Activated CD8-positive, alpha-beta T cell treated with anti-CD3 and anti-CD28 coated beads, Interleukin-2, amount 10 ng/mL, durations not matched to agents 7 days and 5 days (primary cell): ENCODE results near the gene SSC5D. TPM values are rescaled to one million over a fixed set of nuclear protein-coding genes. Genes with fewer than 3 reads are reported as not detected.
"Not testable (repeated sequence)": the region's sequence is repeated elsewhere in the genome, so short reads cannot be mapped to it uniquely, and the experiment has no call there.

Source experiments
- ATAC-seq: fragments of 150-1000 bp; cut with Tn5 transposase; one replicate; pipeline ENCODE4 v1.10.0; 2021; ENCODE audit warnings: moderate library complexity
- CTCF ChIA-PET: fragments of 350-600 bp; sonication (Branson Sonifier 250); formaldehyde crosslinking; loops from one replicate; lab custom pipeline; 2021; ENCODE audit warnings: antibody characterized with exemption; lab: Charles Lee
- POLR2A ChIA-PET: fragments of 350-600 bp; sonication (Branson Sonifier 250); formaldehyde crosslinking; loops from one replicate; lab custom pipeline; 2021; ENCODE audit warnings: antibody characterized with exemption; lab: Charles Lee
- DNase-seq: peaks from one replicate; pipeline ENCODE4 v3.0.0-alpha.2; 2020
- H3K27ac Mint-ChIP-seq: one replicate; pipeline ENCODE4 v1.8.0; 2021; ENCODE audit warnings: mild to moderate bottlenecking, mixed read lengths
- H3K27me3 Mint-ChIP-seq: one replicate; pipeline ENCODE4 v1.8.0; 2021; ENCODE audit warnings: low read depth, mixed read lengths
- H3K36me3 Mint-ChIP-seq: one replicate; pipeline ENCODE4 v1.8.0; 2021; ENCODE audit warnings: low read depth, mixed read lengths
- H3K4me1 Mint-ChIP-seq: one replicate; pipeline ENCODE4 v1.8.0; 2021; ENCODE audit warnings: low read depth, mixed read lengths
- H3K4me3 Mint-ChIP-seq: one replicate; pipeline ENCODE4 v1.8.0; 2021; ENCODE audit warnings: mild to moderate bottlenecking, mixed read lengths
- H3K9me3 Mint-ChIP-seq: one replicate; pipeline ENCODE4 v1.8.0; 2022; ENCODE audit warnings: mixed read lengths; ENCODE audit not compliant: insufficient read depth
- total RNA-seq, 2 experiments: library from RNA; stranded (reverse); gene quantifications; one replicate each; pipeline ENCODE4 v1.2.3, GENCODE V29; 2021

The SSC5D gene
- total RNA-seq, 2 experiments from 2014 or later, result 0.50 to 0.55 TPM

DNA sequence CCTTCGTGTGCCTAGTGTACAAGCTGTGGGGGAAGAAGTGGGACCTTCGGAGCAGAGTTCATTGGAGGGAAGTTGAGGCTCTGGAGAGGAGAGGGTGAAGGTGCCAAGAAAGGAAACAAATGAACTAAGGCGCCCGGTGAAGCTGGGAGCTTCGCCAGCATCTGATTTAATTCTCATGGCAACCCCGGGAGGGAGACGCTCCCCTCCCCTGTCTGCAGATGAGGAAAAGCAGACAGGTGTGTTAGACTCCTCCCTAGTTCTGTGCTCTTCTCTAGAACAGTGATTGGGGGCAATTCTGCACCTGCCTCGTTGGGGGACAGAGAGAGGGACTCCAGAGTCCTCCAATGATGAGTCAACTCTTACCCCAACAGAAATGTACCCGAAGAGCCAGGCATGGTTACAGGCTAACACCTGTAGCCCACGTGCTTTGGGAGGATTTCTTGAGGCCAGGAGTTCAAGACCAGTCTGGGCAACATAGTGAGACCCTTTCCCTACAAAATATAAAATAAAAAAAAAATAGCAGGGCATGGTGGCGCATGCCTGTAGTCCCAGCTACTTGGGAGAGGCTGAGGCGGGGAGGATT is 4.2 kb downstream of the SSC5D start:
- no peaks in the 10 kb centered on the region for H3K27me3 Mint-ChIP-seq
- H3K9me3 Mint-ChIP-seq, result no peaks in the 10 kb centered on the region
- no peaks in the 10 kb centered on the region for H3K36me3 Mint-ChIP-seq
- H3K27ac Mint-ChIP-seq, result no peak overlapping the region
- CTCF ChIA-PET, result interaction anchor here (5.6 kb wide), 1 partner anchor 12 kb away, joined by 39 read pairs; no protein-coding TSS in a partner anchor
- ATAC-seq, result no peak
- POLR2A ChIA-PET, result interaction anchor here (0.6 kb wide), 1 partner anchor 212 kb away, joined by 3 read pairs; no protein-coding TSS in a partner anchor
- no peak overlapping the region for H3K4me3 Mint-ChIP-seq
- DNase-seq, result no peak
- H3K4me1 Mint-ChIP-seq, result peaks cover 2% of the 10 kb centered on the region

DNA sequence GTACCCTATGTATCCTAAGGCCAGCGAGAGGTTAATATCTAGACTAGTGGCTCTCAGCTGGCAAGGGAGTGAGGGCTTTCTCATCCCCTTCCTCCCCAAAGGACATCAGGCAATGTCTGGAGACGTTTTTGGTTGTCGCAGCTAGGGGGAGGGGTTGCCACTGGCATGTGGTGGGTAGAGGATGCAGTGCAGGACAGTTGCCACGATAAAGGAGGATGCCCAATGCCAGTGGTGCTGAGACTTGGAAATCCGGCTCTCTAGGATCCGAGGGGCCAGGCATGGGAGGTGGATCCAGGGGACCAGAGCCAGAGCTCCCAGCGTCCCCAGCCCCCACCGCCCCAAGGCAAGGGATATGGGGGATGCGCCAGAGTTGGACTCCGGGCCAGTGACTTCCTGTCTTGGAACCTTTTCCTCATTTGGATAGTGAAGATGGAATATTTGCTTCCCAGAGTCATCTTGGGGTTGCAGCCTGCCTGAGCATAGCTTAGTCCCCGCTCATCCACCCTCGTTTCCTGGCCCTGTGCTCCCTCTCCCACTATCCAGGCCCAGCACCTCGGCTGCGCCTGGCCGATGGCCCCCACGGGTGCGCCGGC is 4.9 kb downstream of the SSC5D start:
- ChIA-PET POLR2A (interaction anchor here (1.3 kb wide), 1 partner anchor 16 kb away, joined by 3 read pairs; no protein-coding TSS in a partner anchor), CTCF (interaction anchor here (4.6 to 5.6 kb wide), 2 partner anchors 11 to 26 kb away, joined by 16 to 39 read pairs; no protein-coding TSS in a partner anchor)
- H3K9me3 Mint-ChIP-seq, result no peaks in the 10 kb centered on the region
- no peaks in the 10 kb centered on the region for H3K36me3 Mint-ChIP-seq
- ATAC-seq (no peak), DNase-seq (no peak)
- no peak overlapping the region for H3K4me3 Mint-ChIP-seq
- H3K27me3 Mint-ChIP-seq, result no peaks in the 10 kb centered on the region
- no peaks in the 10 kb centered on the region for H3K4me1 Mint-ChIP-seq
- no peak overlapping the region for H3K27ac Mint-ChIP-seq

DNA sequence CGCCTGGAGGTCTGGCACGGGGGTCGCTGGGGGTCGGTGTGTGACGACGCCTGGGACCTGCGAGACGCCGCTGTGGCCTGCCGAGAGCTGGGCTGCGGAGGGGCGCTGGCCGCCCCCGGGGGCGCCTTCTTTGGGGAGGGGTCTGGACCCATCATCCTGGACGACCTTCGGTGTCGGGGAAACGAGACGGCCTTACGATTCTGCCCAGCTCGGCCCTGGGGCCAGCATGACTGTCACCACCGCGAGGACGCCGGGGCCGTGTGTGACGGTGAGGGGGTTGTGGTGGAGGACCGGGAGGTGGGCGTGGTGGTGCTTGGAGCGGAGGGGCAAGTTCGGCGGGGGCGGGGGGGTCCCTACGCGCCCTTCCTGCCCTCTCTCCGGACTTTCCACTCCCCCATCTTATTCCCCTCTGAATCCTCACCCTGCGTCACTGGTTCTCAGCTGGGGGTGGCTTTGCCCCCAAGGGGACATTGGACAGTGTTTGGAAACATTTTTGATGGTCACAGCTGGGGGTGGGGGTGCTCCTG is 5.5 kb downstream of the SSC5D start:
- CTCF ChIA-PET, result interaction anchor here (4.6 to 5.6 kb wide), 2 partner anchors 11 to 27 kb away, joined by 16 to 39 read pairs; no protein-coding TSS in a partner anchor
- H3K27ac Mint-ChIP-seq, result no peak overlapping the region
- H3K4me1 Mint-ChIP-seq, result no peaks in the 10 kb centered on the region
- H3K9me3 Mint-ChIP-seq, result no peaks in the 10 kb centered on the region
- no peak overlapping the region for H3K4me3 Mint-ChIP-seq
- ATAC-seq (no peak), DNase-seq (no peak)
- H3K36me3 Mint-ChIP-seq, result no peaks in the 10 kb centered on the region
- H3K27me3 Mint-ChIP-seq, result no peaks in the 10 kb centered on the region
- POLR2A ChIA-PET, result interaction anchor here (1.3 kb wide), 1 partner anchor 17 kb away, joined by 3 read pairs; no protein-coding TSS in a partner anchor

DNA sequence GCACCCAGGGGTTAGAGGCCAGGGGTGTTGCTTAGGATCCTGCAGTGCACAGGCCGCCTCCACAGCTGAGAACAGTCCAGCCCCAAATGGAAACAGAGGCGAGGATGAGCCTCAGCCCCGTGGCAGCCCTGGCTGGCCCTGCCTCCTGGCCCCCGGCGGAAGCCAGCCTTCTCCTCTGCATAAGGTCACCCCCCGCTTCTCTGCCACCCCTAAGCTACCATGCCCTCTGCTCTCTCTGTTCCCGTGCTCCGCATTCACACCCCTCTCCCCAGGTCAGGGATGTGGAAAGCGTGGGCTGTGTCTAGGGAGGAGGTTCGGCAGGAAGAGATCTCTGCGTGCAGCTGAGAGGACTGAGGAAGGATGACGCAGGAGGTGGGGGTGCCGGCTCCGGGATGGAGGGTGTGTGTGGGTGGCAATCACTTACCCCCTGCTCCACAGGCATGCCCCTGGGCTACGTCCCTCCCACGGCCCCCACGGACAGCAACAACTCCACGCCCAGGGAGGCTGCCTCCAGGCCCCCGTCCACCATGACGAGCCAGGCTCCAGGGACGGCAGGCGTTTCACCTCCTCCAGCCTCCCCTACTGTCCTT is 6.0 kb downstream of the SSC5D start:
- Mint-ChIP-seq H3K27me3 (no peaks in the 10 kb centered on the region), H3K9me3 (no peaks in the 10 kb centered on the region), H3K36me3 (no peaks in the 10 kb centered on the region), H3K4me1 (no peaks in the 10 kb centered on the region), H3K27ac (peak overlapping the region; percentile 23), H3K4me3 (no peak overlapping the region)
- ATAC-seq (peak; percentile 49), DNase-seq (no peak)
- ChIA-PET CTCF (interaction anchor here (4.6 to 5.6 kb wide), 2 partner anchors 10 to 27 kb away, joined by 16 to 39 read pairs; no protein-coding TSS in a partner anchor), POLR2A (interaction anchor here (1.3 kb wide), 1 partner anchor 17 kb away, joined by 3 read pairs; no protein-coding TSS in a partner anchor)

DNA sequence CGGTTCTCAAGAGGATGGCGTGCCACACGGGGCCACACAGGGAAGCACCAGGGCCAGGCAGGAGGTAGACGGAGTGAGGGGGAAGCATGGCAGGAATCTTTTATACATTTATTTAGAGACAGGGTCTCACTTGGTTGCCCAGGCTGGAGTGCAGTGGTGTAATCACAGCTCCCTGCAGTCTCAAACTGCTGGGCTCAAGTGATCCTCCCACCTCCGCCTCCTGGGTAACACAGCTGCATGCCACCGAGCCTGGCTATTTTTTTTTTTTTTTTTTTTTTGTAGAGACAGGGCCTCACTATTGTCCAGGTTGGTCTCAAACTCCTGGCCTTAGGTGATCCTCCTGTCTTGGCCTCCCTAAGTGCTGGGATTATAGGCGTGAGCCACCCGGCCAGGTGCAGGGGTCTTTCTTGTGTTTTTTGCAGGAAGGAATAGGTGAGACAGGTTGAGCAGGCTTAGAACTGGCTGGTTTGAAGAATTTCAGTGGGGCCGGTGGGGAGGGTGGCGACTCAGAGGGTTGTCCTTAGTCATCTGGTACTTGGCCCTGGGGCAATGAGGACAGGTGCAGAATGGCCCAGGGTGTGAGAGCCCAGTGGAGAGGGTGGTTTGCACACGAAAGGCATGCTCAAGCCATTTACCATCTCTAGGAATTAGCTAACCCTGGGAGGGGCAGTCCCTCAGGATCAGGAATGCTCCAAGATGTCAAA is 7.6 kb downstream of the SSC5D start:
- no peak overlapping the region for H3K27ac Mint-ChIP-seq
- H3K9me3 Mint-ChIP-seq, result no peaks in the 10 kb centered on the region
- H3K4me1 Mint-ChIP-seq, result no peaks in the 10 kb centered on the region
- ATAC-seq (no peak), DNase-seq (no peak)
- ChIA-PET POLR2A (no interaction called here), CTCF (interaction anchor here (4.6 to 5.6 kb wide), 2 partner anchors 9 to 29 kb away, joined by 16 to 39 read pairs; no protein-coding TSS in a partner anchor)
- no peak overlapping the region for H3K4me3 Mint-ChIP-seq
- H3K36me3 Mint-ChIP-seq, result no peaks in the 10 kb centered on the region
- no peaks in the 10 kb centered on the region for H3K27me3 Mint-ChIP-seq

DNA sequence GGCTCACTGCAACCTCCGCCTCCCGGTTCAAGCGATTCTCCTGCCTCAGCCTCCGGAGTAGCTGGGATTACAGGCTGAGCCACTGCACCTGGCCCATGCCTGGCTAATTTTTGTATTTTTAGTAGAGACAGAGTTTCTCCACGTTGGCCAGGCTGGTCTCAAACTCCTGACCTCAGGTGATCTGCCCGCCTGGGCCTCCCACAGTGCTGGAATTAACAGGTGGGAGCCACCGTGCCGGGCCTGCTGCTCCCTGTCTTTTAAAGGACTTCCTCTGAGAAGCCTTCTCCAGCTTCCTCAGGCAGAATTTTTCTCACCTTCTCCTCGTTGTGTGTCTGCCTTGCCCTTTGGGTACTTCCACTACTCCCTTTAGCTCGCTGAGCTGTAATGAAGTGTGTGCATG is 8.6 kb downstream of the SSC5D start:
- H3K9me3 Mint-ChIP-seq, DNase-seq, H3K27me3 Mint-ChIP-seq, H3K36me3 Mint-ChIP-seq, H3K4me3 Mint-ChIP-seq, H3K27ac Mint-ChIP-seq, H3K4me1 Mint-ChIP-seq, ATAC-seq: not testable (repeated sequence)
- CTCF ChIA-PET, result interaction anchor here (4.6 kb wide), 1 partner anchor 30 kb away, joined by 16 read pairs; no protein-coding TSS in a partner anchor
- POLR2A ChIA-PET, result interaction anchor here (0.6 kb wide), 1 partner anchor 52 kb away, joined by 3 read pairs; no protein-coding TSS in a partner anchor

DNA sequence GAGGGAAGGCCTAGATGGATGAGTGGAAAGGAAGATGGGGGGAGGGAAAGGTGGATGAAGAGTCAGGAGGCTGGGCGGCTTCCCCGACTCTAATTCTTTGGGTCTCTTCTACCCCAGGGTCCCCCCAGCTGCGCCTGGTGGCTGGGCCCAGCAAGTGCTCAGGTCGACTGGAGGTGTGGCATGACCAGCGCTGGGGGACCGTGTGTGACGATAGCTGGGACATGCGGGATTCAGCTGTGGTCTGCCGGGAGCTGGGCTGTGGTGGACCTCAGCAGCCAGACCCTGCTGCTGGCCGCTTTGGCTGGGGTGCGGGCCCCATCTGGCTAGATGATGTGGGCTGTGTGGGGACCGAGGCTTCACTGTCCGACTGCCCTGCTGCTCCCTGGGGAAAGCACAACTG is 9.5 kb downstream of the SSC5D start:
- Mint-ChIP-seq H3K4me3 (no peak overlapping the region), H3K27me3 (no peaks in the 10 kb centered on the region), H3K9me3 (no peaks in the 10 kb centered on the region), H3K36me3 (no peaks in the 10 kb centered on the region), H3K27ac (no peak overlapping the region), H3K4me1 (peaks cover 5% of the 10 kb centered on the region)
- CTCF ChIA-PET, result no interaction called here
- no peak for ATAC-seq
- POLR2A ChIA-PET, result no interaction called here
- no peak for DNase-seq

DNA sequence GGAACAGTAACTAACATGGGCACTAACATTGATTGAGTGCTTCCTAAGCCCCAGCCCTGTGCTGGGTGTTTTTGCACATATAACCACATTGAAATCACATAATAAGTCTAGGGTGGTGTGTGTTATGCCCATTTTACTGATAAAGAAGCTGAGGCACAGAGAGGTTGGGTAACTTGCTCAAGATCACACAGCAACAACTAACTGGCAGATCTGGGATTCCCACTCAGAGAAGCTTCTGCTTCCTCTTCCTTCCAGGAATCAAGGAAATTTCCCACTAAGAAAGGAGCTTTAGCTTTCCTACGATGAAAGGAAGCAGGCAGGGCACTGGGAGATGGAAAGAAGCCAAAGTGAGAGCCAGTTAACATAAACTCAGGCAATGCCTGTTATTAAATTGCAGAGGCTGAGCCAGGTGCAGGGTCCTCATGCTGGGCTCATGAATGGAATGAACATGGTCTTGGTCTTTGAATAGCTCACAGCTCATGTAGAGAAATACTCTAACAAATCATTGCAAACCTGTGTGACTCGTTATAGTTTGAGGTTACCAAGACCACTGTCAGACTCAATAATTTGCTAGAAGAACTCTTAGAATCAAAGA is 10.1 kb downstream of the SSC5D start:
- ChIA-PET POLR2A (interaction anchor here (1.0 kb wide), 1 partner anchor 14 kb away, joined by 3 read pairs; the partner anchor contains the start of gene NAT14), CTCF (no interaction called here)
- Mint-ChIP-seq H3K4me3 (no peak overlapping the region), H3K27ac (no peak overlapping the region), H3K36me3 (peaks cover 4% of the 10 kb centered on the region), H3K27me3 (no peaks in the 10 kb centered on the region), H3K9me3 (no peaks in the 10 kb centered on the region), H3K4me1 (peaks cover 9% of the 10 kb centered on the region)
- ATAC-seq (no peak), DNase-seq (no peak)

DNA sequence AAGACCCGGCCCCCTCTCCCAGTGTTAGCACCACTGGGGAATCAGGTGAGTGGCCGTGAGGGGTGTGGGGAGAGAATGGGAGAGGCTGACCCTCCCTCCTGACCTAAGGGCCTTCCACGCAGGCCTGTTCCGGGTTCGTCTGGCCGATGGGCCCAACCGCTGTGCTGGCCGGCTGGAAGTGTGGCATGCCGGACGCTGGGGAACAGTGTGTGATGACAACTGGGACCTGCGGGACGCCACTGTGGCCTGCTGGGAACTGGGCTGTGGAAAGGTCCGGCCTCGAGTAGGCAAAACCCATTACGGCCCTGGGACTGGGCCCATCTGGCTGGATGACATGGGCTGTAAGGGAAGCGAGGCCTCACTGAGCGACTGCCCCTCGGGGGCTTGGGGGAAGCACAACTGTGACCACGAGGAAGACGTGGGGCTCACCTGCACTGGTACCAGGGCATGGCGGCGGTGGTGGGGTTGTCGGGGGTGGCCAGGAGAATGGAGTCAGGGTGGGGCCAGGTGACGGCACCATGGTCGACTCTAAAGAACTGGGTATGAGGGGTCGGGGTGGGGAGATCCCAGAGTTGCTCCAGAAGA is 12.2 kb downstream of the SSC5D start:
- H3K4me1 Mint-ChIP-seq, result peaks cover 15% of the 10 kb centered on the region
- H3K9me3 Mint-ChIP-seq, result no peaks in the 10 kb centered on the region
- H3K27ac Mint-ChIP-seq, result no peak overlapping the region
- DNase-seq (no peak), ATAC-seq (no peak)
- no peak overlapping the region for H3K4me3 Mint-ChIP-seq
- H3K27me3 Mint-ChIP-seq, result no peaks in the 10 kb centered on the region
- peaks cover 8% of the 10 kb centered on the region for H3K36me3 Mint-ChIP-seq
- ChIA-PET CTCF (interaction anchor here (0.9 to 1.5 kb wide), 2 partner anchors 33 to 132 kb away, joined by 3 to 6 read pairs; no protein-coding TSS in a partner anchor), POLR2A (interaction anchor here (1.1 kb wide), 1 partner anchor 99 kb away, joined by 3 read pairs; the partner anchor contains the start of gene ZNF524)

DNA sequence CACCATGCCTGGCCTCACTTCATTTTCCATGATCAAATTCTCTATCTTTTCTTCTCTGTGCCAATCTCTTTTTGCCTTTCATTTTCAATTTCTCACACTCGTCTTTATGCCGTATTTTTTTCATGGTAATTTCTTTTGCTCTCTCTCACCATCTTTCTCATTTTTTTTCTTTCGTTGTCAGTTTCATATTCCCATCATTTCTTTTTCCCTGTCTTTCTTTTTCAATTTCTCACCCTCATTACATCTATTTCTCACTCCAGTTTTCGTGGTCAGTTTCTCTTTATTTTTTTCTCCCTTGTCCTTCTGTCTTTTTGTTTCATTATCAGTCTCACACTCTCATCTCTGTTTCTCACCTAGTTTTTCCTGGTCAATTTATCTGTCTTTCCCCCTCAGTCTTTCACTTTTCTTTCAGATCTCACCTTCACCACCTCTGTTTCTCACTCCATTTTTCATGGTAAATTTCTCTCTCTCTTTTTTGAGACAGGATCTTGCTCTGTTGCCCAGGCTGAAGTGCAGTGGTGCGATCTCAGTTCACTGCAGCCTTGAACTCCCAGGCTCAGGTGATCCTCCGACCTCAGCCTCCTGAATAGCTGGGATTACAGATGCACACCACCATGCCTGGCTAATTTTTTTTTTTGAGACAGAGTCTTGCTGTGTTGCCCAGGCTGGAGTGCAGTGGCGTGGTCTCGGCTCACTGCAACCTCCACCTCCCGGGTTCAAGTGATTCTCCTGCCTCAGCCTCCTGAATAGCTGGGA is 14.1 kb downstream of the SSC5D start:
- ChIA-PET CTCF (interaction anchor here (1.0 to 3.6 kb wide), 4 partner anchors 9 to 104 kb away, joined by 4 to 75 read pairs (median 22); no protein-coding TSS in a partner anchor), POLR2A (no interaction called here)
- Mint-ChIP-seq H3K36me3 (peaks cover 8% of the 10 kb centered on the region), H3K4me1 (peaks cover 15% of the 10 kb centered on the region), H3K27ac (no peak overlapping the region), H3K9me3 (no peaks in the 10 kb centered on the region), H3K4me3 (no peak overlapping the region), H3K27me3 (no peaks in the 10 kb centered on the region)
- ATAC-seq (no peak), DNase-seq (no peak)
